HG03039 (cell line): ENCODE data around the gene EFNA5.

Experiments
- ATAC-seq: cut with Tn5 transposase; IDR thresholded peaks from one replicate; pipeline ENCODE4 v1.9.1; 2021; ENCODE audit warnings: mild to moderate bottlenecking, moderate library complexity; ENCODE audit not compliant: unreplicated experiment

EFNA5 gene

DNA sequence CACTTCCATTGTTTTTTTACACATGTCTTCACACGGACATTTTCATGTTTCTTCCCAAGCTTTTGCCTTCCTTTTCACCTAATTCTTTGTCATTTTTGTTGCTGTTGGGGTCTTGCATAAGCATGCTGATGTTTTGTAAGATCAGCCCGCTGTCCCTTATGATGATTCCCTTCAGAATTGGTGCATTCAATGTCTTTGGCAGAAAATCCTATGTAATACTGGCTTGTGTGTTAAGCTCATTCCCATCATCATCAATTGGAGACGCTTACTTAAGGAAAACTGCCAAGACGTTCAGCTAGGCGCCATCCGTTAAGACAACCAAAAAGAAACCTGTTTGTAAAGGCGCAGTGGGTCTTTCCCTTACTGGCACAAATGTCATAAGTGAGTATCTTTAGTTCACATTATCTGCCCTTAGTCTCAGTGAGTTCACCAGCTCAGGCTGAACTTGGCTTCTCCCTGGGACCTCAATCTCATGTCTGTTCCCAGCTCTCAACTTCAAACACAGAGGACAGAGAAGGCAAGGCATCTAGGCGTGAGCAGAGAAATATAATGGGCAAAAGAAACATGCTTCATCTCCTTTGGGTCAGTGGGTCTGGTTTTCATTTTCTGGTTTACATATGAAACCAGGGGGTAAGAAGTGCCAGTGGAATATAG, 97.9 kb downstream of the EFNA5 start:
- no peak for ATAC-seq

DNA sequence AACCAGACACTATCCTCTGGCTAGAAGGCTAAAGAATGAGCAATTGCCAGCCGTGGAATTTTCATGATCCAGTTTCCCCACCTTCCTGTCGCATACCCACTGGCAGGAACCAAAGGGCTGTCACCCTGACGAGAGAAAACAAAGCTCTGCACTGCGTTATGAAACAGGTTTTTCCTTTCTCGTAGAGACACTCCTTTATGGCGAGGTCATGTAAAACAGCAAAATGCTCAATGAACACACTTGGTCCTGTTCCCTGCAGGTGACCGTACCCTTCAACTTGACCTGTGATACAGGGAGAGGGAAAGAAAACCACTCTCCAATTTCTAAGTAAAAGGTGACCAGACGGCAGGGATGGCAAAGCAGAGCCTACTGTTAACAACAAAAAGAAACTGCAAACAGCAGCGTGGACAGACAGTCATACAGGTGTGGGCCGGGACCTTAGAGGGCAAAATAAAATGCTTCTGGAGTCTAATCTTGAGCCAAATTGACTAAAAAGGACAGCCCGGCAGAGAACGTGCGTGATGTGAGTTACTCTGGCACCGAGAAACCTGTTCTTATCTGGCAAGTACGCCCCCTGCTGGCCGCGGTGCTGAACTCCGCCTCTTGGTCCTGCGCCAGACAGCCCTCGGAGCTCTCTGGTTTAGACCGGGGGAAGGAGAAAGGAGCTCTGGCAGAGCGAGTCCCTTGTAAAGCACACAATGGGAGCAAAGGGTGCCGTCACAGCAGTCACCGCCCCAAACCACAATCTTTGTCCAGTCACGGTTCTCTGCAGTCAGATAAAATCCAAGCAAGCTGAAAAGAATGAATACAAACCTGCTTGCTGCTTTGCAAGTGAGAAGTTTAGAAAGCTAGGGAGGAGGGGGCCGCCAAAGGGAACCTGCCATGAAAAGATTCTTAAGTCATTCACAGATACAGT, 98.9 kb downstream of the EFNA5 start:
- ATAC-seq = peak; percentile 61

DNA sequence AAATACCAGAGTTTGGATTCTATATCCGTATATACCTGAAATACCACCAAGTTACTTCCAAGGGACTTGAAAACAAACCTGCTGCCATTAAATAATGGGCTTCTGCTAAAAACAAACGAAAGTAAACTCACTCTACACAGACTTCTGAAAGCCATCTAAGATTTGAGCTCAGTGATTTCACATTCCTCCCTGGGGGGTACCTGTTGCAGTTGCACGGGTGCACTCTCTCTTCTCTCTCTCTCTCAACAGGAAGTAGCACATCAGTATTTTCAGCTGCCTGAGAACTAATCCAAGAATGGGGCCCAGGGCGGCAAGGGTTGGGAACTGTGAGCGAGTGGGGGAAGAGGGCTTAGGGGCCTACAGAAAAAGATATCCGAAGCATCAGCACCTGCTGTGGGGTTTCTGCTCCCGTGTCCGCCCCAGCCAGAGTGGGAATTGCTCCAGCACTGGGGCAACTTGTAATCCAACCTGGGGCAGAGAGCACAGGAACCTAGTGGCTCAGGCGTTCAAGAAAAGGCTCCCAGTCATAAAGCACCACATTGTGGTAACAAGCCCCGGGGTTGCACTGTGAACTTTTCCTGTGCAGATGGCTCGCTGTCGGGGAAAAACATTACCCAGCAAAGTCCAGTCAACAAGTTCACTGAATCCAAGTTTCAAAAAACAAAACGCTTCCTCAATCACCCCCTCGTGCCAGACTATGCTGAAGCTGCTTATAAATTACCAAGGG, 99.8 kb downstream of the EFNA5 start:
- ATAC-seq = peak; percentile 91

DNA sequence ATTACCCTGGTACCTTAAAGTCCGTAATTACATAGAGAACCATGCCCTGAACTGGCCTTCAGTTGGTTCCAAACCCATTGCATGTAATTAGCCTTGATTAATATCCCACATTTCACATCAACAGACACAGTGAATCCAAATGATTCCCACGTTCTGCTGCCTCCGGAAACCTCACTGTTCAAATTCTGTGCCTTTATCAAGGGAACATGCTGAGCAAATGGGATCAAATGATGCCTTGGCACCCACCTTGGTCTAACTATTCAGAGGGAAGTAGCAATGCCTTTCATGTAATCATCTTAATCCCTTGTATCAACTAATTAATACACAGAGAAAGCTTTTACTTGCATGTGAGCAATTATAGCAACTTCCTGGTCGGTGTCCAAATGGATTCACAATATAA, 100.6 kb downstream of the EFNA5 start:
- ATAC-seq = no peak

DNA sequence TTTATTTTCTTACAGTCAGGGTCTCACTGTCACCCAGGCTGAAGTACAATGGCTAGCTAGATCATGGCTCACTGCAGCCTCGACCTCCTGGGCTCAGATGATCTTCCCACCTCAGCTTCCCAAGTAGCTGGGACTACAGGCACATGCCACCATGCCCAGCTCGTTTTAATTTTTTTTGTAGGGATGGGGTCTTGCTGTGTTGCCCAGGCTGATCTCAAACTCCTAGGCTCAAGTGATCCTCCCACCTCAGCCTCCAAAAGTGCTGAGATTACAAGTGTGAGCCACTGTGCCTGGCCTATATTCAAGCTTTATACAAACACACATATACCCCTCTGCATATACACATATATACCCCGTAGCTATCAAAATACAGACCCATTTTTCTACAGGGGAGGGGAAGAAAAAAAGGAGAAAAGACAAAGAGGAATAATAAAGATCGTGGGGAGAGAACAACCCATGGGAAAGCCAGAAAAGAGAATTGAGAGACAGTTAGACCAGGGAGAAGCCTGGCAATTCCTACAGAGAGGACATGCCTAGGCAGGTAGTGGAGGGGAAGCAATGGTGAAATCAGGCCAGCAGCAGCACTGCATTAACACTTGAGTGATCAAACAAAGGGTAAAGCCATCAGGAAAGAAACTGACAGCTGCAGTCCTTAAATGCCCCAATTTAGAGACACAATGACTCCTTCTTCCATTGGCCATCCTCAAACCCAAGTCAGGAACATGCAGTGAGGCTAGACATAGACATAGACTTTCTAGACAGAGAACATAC, 102.7 kb downstream of the EFNA5 start:
- ATAC-seq = no peak

DNA sequence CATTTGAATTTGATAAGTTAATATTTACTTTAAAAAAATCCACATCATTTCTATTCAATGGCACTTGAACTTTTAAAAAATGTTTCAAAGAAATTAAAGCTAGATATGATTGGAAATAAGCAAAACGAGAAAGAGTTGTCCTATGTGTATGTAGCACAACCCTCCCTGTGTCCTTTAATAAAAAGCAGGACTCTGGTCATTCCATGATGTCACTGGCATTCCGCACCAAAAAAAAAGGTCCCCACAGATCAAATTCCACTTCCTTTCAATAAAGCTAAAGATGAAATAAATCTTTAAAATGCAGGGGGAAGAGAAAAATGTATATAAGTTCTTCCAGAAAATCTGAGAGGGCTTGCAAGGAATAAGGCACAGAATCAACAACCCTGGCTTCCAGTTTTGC, 103.8 kb downstream of the EFNA5 start:
- no peak for ATAC-seq

DNA sequence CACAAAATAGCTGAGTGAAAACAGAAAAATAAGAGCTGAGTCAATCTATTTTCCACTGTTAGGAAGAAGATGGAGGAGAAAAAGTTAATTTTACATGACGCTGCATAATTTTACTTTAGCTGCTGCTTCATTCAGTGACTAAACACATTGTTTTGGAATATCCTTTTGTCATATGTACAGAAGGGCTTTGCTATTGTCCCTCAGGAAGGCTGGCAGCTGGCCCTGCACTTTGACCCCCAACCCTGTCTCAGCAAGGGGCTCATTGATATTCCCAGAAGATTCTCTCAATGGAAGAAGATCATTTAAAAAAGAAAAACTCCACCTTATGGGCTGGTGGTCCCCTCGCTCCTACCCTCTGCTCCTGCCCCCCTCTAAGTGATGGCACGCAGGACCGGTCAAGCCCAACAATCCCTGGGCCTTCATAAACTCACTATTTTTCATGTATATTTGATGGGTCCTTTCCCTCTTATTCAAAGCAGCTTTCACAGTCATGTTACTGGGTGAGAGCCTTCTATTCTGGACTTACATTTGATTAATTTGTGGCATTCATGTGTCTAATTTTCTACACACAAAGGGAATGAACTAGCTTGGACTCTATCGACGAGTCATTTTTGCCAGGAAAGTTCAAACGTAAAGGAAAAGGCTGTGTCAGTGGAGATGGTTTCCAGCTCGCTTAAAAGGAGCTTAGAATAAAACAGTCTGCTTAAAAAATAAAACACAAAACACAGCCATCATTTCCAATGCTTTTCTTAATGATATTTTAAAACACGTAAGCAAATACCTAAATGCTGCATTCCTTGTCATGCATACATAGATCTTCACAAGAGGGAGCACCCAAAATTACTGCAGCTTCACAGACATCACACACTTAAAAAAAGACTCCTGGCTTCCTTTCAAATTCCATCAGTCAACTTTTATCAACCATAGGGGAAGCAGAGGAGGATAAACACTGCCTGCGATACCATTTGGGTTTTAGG, 104.7 kb downstream of the EFNA5 start:
- no peak for ATAC-seq

DNA sequence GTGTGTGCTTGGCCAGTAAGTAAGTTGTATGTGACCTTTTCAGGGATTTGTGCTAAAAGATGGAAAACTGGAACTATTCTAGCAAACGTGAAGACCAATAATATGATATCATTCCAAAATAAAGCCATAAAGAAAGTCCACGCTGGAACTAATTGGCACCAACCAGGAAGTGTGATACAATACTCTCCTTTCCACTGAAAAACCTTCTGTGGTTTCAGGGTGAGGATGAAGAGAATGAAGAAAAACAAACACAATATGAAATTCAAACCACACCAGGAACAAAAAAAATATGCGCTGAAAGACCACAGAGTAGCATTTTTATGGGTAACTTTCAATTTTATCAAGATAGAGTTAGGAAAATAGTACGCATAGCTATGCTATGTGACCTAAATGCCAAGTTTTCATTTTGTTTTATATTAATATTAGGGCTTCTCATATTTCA, 105.8 kb downstream of the EFNA5 start:
- ATAC-seq = no peak

DNA sequence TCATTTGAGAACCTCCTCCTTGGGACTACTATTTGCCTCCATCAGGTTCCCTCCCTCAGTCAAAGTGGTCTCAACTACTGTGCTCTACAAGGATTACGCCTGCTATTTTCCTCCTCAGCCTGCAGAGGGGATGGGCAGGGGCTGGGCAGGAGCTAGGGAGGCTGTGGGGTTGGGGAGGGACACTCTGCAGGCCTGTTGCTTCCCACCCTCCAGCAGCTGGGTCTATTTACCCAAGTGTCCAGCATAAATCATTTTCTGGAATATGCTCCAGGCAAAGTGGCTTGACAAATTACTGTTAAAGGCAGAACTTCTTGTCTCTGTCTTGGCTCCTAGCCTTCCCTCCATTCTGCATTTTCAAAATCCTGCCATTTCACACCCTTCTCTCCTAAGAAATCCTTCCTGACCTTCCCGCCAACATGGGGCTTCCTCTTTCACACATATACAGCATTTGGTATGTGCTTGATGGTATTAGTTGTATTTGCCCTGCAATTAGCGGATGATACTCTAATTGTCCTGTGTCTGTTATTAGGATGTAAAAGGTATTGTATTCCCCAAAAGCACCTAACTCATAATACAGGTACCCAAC, 106.7 kb downstream of the EFNA5 start:
- no peak for ATAC-seq

DNA sequence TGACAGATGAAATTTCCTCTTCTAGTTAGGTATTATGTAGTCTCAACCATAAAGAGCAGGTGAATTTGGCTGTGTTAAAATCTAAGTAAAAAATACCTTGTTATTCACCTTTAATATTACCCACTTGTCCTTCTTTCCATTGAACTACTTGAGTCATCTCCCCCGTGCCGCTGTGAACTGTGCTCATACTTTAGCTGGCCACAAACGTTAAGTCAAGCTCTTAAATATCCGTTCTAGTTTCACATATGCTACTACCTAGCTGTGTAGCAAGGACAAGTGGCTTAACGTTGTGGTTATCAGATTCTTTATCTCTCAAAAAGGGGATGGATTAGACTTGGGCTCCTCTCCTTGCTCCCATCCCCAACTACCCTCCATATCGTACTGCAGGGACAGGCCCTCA, 110.4 kb downstream of the EFNA5 start:
- ATAC-seq = no peak

DNA sequence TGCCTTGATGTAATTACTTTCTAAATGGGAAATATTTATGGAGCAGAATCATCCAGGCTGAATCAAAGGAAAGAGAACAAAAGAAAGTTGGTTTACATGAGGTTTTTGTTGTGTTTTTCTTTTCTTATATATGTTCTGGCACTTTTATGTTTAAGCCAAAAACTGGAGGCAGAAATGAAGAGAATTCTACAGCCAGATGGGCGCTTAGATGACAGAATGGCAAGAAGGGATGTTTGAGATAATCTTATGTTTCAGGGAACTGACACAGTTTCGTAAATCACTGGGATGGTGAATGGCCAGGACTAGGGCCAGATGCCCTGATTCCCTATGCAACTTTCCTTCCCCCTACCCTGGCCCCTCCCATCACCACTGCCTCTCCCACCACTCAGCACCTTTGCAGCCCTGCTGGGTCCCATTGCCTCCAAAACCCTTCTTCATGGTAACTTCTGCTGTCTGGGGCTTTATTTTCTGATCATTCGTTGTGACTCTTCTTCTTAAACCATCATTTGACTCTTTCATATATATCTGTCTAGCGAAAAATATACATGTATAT, 111.8 kb downstream of the EFNA5 start:
- no peak for ATAC-seq

DNA sequence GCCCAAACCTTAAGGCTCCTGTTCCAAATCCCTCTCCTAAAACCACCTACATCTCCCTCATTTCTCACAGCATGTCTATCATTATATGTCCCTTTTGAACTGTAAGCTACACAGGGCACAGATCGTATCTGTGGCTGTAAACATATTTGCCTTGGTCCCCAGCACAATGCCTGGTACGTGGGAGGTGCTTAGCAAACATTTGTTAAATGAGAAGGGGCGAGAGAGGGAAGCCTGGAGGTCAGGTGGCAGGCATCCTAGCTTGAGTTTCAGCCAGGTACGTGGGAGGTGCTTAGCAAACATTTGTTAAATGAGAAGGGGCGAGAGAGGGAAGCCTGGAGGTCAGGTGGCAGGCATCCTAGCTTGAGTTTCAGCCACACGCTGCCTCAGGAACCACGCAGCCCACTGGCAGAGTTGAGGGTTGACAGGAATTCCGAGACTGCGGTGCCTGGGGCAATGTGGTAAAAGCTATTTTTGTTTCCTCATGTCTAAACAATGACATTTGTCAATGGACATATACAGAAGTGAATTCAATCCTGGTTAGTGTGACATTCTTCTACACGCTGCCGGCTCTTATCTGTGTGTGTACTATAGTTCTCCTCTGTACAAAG, 113.6 kb downstream of the EFNA5 start:
- no peak for ATAC-seq

DNA sequence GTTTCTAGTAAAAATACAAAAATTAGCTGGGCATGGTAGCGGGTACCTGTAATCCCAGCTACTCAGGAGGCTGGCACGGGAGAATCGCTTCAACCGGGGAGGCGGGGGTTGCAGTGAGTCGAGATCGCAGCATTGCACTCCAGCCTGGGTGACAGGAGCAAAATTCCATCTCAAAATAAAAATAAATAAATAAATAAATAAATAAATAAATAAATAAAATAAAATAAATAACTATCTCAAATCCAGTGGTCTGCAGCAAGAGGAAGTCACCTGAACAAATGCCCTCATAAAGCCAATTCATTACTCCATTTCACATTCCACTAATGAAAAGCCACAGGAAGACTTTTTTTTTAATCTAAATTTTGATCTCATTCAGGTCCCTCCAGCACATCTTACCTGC, 114.2 kb downstream of the EFNA5 start:
- no peak for ATAC-seq

DNA sequence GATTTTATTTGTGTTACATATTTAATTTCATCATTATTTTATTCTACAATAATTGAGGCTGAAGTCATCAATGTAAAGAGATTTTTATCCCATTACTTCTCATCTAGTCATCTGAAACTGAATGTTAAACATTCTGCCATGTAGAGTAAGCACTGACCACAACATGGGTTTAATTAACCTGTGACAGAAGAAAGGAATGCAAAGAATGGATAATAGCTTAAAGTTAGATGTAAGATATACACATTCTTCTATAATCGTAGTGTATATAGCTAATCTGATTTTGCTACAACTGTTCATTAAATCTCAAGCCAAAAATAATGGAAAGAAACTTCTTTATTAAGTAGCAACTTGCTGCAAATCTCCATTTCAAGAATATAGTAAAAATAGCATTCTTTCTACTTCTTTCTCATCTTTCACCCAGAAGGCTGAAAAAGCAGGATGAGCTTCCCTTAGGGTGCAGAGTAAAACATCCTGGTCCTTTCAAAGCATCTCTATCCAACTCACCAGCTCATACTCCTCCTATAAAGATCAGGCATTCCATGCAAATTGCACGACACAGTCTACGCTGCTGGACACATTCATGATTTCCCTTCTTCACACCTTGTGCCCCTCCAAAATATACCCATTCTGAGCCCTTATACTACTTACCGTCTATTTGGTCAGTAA, 115.2 kb downstream of the EFNA5 start:
- no peak for ATAC-seq

DNA sequence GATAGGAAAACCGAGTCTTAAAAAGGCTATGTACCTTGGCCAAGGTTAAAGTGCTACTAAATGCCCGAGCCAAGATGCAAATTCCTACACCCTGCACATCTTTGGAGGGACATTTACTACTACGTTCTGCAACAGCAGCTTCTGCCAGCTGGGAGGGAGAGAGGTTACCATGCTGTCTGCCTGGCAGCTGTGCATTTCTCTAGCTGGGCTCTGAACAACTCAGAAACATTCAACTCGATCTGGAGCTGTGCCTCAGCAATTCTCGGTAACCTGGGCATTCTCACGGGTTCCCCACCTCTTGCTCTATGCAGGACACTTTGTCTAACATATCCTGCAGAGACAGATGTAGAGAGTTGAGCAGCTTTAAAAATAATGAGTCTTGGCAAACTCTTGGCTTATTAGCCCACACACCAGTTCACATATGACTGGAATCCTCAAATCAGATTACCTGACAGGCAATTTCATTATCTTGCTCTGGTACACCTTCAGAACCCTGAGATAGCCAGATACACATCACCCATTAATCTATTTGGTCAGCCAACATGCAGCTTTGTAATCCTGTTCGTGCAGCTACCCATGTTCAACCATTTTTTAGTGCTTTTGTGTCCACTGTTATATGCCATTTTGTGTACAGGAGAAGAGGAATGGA, 115.8 kb downstream of the EFNA5 start:
- no peak for ATAC-seq

DNA sequence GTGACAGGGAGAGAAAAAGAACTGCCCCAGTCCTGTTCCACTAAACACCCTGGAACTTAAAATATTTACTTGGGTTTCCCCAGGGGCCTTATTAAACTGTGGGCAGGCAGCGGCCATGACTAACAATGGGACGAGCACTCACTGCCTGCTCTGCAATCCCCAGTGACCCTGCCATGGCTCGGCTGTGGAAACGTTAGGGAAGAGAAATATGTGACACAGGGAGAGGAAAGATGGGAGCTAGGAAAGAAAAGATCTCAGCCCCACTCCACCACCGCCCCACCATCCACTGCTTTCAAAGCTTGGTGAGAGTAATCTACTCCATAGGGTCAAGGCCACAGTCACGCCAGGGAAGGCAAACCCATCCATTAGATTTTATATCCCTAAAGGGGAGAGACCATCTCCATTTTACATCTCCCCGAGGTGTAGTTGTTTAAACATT, 117.6 kb downstream of the EFNA5 start:
- ATAC-seq = no peak

DNA sequence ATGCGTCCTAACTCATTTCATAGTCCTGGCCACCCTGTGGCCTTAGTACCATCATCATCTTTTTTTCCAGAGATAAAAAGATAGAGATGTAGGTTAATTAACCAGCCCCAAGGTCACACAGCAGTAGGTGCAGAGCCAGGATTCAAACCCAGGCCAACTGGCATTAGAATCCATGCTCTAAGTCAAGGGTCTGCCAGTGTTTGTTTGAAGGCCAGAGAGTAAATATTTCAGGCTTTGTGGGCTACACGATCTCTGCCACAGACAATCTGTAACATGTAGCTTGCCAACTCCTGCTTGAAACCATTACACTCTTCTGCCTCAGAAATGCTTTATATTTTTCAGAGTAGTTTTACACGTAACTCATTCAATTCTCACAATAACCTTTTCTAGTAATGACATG, 119.6 kb downstream of the EFNA5 start:
- no peak for ATAC-seq

DNA sequence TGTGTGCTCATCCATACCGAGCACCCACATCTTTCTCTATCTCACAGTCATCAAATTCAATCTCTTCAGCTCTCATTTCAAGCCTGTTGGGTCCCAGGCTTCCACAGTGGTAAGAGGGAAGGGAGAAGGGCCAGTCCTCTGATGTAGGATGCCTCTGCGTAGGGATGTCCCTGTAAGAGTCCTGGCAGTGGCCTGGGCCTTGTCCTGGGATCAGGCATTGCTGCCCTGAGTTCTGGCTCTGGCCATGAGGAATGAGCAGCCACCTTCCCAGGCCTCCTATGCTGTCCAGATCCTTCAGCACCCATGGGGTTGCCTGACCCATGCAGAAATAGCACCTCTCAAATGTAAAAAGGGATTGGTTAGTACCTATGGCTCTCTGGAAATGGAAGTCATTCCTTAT, 121.2 kb downstream of the EFNA5 start:
- no peak for ATAC-seq
